BE2C (cell line): ENCODE results near the gene ABHD16B.

Experiments
- DNase-seq: peaks from one replicate; pipeline ENCODE4 v3.0.0-alpha.2; 2020
- H3K27me3 ChIP-seq: fragments of 250-450 bp; sonication (Bioruptor Pico); 2 replicates; pipeline ENCODE4 v1.5.1; 2020; ENCODE audit warnings: mild to moderate bottlenecking
- H3K36me3 ChIP-seq: fragments of 250-450 bp; sonication (Bioruptor Pico); 2 replicates; pipeline ENCODE4 v1.5.1; 2020; ENCODE audit warnings: mild to moderate bottlenecking
- H3K4me1 ChIP-seq: fragments of 250-450 bp; sonication (Bioruptor Pico); 2 replicates; pipeline ENCODE4 v1.5.1; 2020
- H3K4me3 ChIP-seq: 2 replicates; pipeline ENCODE4 v1.5.1; 2011; ENCODE audit warnings: low read depth, low read length
- H3K9me3 ChIP-seq: fragments of 250-450 bp; sonication (Bioruptor Pico); 2 replicates; pipeline ENCODE4 v1.5.1; 2020
- TF ChIP-seq, protein P1 (sequence below): IDR thresholded peaks from 2 replicates; pipeline ENCODE4 v1.5.1; 2012; ENCODE audit warnings: mild to moderate bottlenecking, low read depth, low read length

ABHD16B gene

DNA sequence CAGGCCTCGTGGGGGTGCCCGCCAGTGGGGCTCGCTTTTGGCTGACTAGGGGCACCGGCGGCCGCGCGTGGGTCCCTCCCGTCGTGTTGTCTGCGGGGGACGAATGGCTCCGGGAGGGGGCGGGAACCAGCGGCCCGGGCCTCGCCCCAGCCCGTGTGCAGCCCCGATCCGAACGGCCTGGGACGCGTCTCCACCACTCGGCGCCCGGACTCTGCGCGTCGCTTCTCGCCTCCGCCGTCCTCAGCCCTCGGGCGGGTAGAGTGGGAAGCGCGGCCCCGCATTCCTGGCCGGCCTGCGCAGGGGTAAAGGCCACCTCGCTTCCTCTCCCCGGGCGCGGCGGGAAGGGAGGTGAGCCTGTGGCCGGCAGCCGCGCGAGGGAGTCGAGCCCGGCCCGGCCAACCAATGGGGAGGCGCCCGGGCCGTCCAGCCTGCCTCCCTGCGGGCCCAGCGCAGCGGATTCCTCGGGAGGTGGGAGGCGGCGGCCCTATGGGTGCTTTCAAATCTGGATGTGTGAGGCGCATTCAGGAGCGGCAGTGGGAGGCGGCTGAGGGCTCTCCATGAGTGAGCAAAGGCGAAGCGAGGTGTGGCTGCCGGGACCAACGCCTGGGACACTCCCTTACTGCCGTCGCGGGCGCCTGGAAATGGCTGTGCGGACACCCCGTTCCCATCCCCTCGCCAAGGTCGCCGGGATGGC lies 29.2 kb upstream of the ABHD16B start:
- DNase-seq: no peak
- Histone ChIP-seq H3K27me3 (peaks cover 32% of the 10 kb centered on the region), H3K4me3 (no peak overlapping the region), H3K4me1 (peaks cover 4% of the 10 kb centered on the region; the same call in 1 of the 2 replicates), H3K9me3 (no peaks in the 10 kb centered on the region), H3K36me3 (no peaks in the 10 kb centered on the region)
- TF ChIP-seq, protein P1, sequence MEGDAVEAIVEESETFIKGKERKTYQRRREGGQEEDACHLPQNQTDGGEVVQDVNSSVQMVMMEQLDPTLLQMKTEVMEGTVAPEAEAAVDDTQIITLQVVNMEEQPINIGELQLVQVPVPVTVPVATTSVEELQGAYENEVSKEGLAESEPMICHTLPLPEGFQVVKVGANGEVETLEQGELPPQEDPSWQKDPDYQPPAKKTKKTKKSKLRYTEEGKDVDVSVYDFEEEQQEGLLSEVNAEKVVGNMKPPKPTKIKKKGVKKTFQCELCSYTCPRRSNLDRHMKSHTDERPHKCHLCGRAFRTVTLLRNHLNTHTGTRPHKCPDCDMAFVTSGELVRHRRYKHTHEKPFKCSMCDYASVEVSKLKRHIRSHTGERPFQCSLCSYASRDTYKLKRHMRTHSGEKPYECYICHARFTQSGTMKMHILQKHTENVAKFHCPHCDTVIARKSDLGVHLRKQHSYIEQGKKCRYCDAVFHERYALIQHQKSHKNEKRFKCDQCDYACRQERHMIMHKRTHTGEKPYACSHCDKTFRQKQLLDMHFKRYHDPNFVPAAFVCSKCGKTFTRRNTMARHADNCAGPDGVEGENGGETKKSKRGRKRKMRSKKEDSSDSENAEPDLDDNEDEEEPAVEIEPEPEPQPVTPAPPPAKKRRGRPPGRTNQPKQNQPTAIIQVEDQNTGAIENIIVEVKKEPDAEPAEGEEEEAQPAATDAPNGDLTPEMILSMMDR: no peak

DNA sequence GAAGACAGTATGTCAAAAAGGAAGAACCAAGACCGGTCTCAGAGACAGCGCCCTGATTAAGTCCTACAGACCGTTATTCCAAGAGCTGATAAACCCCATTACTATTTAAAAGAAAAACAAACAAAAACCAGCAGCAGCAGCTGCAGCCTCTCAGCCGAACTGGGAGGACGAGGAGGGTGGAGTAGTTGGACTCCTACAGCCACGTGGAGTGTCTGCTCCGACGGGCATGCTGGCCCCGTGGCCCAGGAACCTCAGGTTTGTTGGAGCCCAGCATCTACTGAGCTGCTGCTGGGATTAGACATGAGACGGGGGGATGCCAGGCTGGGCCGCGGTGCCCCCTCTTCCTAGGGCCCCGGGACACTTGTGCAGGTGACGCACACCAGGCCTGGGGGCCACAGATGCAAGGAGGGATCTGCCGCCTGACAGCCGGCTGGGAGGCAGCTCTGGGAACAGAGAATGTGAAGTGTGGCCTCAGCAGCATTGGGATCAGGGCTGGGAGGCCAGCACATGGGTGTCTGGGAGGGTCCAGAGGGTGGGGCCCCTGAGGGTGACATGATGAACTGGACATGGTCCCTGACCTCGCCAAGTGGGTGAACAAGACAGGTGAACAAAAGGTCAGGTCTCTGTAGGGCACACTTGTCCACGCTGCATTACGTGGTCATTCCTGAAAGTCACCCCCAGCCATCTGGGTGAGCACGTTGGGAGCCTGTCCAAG lies 27.4 kb upstream of the ABHD16B start:
- H3K36me3 ChIP-seq: no peaks in the 10 kb centered on the region
- H3K4me1 ChIP-seq: peaks cover 4% of the 10 kb centered on the region; the same call in 1 of the 2 replicates
- TF ChIP-seq, protein P1: no peak
- H3K27me3 ChIP-seq: peaks cover 28% of the 10 kb centered on the region
- H3K9me3 ChIP-seq: no peaks in the 10 kb centered on the region
- no peak overlapping the region for H3K4me3 ChIP-seq
- DNase-seq: no peak

DNA sequence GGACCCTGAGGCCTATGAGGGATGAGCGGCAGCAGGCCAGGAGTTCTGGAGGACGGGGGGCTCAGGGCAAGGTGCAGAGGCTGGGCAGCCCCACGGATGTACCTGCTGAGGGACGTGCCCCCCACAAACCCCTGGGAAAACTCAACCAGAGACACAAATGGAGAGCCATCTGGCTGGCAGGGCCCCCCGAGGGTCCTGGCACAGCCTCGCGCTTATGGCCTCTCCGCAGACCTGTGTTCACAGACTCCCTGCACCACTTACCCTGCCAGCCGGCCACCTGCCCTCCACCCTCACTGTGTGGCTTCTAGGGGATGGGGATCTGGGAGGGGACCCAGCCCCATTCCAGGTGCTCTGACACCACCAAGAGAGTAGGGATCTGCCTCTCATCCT lies 26.8 kb upstream of the ABHD16B start:
- H3K4me1 ChIP-seq: peaks cover 4% of the 10 kb centered on the region; the same call in 1 of the 2 replicates

DNA sequence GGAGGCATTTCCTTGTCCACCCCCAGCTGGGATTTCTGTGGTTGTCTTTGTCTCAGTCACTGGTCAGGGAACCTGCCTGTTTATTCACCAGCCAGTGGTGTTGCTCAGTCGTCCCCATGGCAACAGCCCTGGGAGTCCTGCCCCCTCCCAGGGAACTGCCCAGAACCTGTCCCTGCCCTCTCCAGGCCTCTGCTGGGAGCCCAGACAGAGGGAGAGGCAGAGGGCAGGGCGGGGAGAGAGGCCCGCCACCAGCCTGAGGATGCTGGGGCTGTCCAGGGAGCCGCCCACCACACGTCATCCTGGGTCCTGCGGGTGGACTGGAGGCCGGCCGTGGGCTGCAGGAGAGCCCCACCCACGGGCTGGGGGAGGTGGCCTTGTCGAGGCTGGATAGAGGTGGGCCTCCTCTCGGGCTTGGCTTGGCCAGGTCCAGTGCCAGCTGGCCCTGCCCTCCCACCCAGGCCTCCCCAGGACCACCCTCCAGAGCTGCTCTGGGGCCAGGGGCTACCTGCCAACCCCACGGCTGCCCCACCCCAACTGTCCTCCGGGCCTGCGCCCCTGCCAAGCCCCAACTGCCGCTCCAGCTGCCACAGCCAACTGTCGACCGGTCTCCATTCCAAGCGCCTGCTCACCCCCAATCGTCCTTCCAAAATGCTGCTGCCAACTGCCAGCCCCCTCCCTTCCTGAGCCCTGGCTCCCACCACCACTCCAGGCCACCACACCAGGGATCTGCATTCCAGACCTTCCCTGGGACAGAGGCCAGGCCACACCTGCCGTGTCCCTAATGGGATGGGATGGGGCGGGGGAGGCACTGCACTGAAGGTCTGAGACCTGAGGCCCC lies 26.1 kb upstream of the ABHD16B start:
- DNase-seq: peak; percentile 91
- TF ChIP-seq, protein P1: no peak
- no peaks in the 10 kb centered on the region for H3K9me3 ChIP-seq
- no peaks in the 10 kb centered on the region for H3K36me3 ChIP-seq
- H3K27me3 ChIP-seq: peaks cover 15% of the 10 kb centered on the region
- H3K4me1 ChIP-seq: peaks cover 4% of the 10 kb centered on the region; the same call in 1 of the 2 replicates
- H3K4me3 ChIP-seq: no peak overlapping the region

More for the DNA sequence above, 26.8 kb upstream of the ABHD16B start:
- H3K36me3 ChIP-seq: no peaks in the 10 kb centered on the region
- no peak for DNase-seq
- no peak overlapping the region for H3K4me3 ChIP-seq
- peaks cover 22% of the 10 kb centered on the region for H3K27me3 ChIP-seq
- H3K9me3 ChIP-seq: no peaks in the 10 kb centered on the region
- TF ChIP-seq, protein P1: no peak

DNA sequence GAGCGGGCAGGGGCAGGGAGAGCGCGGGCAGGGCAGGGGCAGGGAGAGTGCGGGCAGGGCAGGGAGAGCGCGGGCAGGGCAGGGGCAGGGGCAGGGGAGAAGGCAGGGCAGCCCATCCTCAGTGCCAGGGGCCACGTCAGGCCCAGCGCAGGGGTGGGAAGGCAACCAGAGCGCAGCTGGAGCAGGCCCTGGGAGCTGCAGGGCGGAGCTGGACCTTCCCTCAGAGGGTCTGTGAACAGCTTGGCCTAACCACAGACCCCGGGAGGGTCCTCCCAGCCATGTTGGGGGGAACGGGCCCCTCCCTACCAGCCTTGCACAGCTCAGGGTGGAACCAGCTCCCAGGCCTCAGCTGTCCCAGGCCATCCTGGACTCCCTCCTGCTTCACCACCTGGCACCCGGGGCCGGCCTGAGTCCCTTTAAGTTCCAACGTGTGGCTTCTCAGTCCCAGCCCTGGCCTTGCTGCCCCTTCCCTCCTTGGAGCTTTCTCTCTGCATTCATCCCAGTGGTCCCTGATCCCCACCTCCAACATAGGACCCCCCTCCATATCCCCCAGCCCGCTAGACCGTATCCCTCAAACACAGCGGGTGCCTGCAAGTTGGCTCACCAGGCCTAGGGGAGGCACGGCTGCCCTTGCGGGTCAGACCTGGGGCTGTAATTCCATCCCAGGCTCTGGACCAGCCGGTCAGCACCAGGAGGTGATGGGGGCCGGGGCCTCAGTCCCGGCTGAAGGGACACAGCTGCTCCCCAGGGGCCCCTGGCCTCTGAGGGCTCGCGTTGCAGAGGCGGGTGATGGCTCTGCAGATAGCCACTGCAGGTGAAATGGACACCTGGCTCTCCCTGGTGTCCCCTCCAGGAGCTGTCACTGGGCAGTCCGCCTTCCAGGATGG lies 24.6 kb upstream of the ABHD16B start:
- no peak overlapping the region for H3K4me3 ChIP-seq
- no peak for DNase-seq
- H3K9me3 ChIP-seq: no peaks in the 10 kb centered on the region
- H3K36me3 ChIP-seq: no peaks in the 10 kb centered on the region
- TF ChIP-seq, protein P1: no peak
- H3K27me3 ChIP-seq: peaks cover 7% of the 10 kb centered on the region
- H3K4me1 ChIP-seq: peaks cover 4% of the 10 kb centered on the region; the same call in 1 of the 2 replicates
